Thoracic aorta (tissue), 2 donors: ENCODE data around the gene HES3. TPM values are rescaled to one million over a fixed set of nuclear protein-coding genes. Genes with fewer than 3 reads are reported as not detected.

ENCODE experiments used
- ATAC-seq: fragments of 150-250 bp; one replicate; pipeline ENCODE4 v1.8.0; 2017; ENCODE audit warnings: low read depth; ENCODE audit not compliant: insufficient number of reproducible peaks, low FRiP score
- DNase-seq: peaks from one replicate; pipeline ENCODE4 v3.0.0-alpha.2; 2020; ENCODE audit warnings: low spot score
- H3K27ac ChIP-seq, 2 donors: fragments of 200-600 bp; sonication (generic); 1 replicate in 1 of 2; 2 replicates in 1 of 2; pipeline ENCODE4 v1.5.1; 2016; ENCODE audit warnings: mild to moderate bottlenecking in 2 of 2, moderate library complexity in 2 of 2
- H3K27me3 ChIP-seq: fragments of 200-600 bp; sonication (generic); replicated peaks from 2 replicates; pipeline ENCODE4 v1.6.0; 2016; ENCODE audit warnings: mild to moderate bottlenecking; ENCODE audit not compliant: insufficient read depth
- H3K36me3 ChIP-seq: fragments of 200-600 bp; sonication (generic); one replicate; pipeline ENCODE4 v1.5.1; 2016
- H3K4me1 ChIP-seq, 2 donors: fragments of 200-600 bp; sonication (generic); 1 replicate in 1 of 2; 2 replicates in 1 of 2; pipeline versions ENCODE4 v1.5.1 to v1.6.0; 2016; ENCODE audit warnings: low read depth in 2 of 2, mild to moderate bottlenecking in 1 of 2; ENCODE audit not compliant: control insufficient read depth in 1 of 2
- H3K4me3 ChIP-seq: fragments of 200-600 bp; sonication (generic); 2 replicates; pipeline ENCODE4 v1.5.1; 2016; ENCODE audit warnings: mild to moderate bottlenecking
- H3K9me3 ChIP-seq: fragments of 200-600 bp; sonication (generic); 2 replicates; pipeline ENCODE4 v1.5.1; 2016
- total RNA-seq, 2 donors: library from RNA; depleted of rRNA; stranded (reverse); fragments of >200 nt; gene quantifications; one replicate each; pipeline versions ENCODE4 v1.1.0 to v1.2.3, GENCODE V29; 2016
- TF ChIP-seq, protein P1 (sequence below): fragments of 200-600 bp; sonication (generic); IDR thresholded peaks from one replicate; pipeline ENCODE4 v1.5.1; 2019; ENCODE audit warnings: antibody characterized with exemption

The HES3 gene
- total RNA-seq, 2 donors from 2014 or later, result not detected

DNA sequence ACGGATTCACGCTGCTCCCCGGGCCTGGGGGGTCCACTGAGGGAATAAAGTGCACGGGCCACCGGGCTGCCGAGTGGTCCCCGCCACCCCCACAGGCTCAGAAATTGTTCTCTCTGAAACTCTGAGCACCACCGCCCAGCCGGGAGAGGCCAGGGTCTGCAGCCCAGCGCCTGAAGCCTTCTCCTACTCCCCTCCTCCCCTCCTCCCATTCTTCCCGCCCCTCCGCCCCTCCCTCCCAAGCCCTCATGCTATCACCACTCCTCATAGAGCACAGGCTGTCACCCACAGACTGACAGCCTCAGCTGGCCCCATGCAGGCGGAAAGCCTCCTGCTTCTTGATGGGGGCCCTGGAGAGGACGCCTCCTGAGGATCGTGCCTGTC, 17.6 kb downstream of the HES3 start:
- H3K4me3 ChIP-seq, result peak overlapping the region; percentile 71
- no peaks in the 10 kb centered on the region for H3K9me3 ChIP-seq
- peaks cover 4% of the 10 kb centered on the region for H3K27me3 ChIP-seq
- H3K4me1 ChIP-seq, result peaks cover 0 to 23% of the 10 kb centered on the region in 2 donors
- ATAC-seq, result no peak
- TF ChIP-seq, protein P1, sequence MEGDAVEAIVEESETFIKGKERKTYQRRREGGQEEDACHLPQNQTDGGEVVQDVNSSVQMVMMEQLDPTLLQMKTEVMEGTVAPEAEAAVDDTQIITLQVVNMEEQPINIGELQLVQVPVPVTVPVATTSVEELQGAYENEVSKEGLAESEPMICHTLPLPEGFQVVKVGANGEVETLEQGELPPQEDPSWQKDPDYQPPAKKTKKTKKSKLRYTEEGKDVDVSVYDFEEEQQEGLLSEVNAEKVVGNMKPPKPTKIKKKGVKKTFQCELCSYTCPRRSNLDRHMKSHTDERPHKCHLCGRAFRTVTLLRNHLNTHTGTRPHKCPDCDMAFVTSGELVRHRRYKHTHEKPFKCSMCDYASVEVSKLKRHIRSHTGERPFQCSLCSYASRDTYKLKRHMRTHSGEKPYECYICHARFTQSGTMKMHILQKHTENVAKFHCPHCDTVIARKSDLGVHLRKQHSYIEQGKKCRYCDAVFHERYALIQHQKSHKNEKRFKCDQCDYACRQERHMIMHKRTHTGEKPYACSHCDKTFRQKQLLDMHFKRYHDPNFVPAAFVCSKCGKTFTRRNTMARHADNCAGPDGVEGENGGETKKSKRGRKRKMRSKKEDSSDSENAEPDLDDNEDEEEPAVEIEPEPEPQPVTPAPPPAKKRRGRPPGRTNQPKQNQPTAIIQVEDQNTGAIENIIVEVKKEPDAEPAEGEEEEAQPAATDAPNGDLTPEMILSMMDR, result no peak
- H3K27ac ChIP-seq, result no peak overlapping the region
- DNase-seq, result no peak
- H3K36me3 ChIP-seq, result no peaks in the 10 kb centered on the region

DNA sequence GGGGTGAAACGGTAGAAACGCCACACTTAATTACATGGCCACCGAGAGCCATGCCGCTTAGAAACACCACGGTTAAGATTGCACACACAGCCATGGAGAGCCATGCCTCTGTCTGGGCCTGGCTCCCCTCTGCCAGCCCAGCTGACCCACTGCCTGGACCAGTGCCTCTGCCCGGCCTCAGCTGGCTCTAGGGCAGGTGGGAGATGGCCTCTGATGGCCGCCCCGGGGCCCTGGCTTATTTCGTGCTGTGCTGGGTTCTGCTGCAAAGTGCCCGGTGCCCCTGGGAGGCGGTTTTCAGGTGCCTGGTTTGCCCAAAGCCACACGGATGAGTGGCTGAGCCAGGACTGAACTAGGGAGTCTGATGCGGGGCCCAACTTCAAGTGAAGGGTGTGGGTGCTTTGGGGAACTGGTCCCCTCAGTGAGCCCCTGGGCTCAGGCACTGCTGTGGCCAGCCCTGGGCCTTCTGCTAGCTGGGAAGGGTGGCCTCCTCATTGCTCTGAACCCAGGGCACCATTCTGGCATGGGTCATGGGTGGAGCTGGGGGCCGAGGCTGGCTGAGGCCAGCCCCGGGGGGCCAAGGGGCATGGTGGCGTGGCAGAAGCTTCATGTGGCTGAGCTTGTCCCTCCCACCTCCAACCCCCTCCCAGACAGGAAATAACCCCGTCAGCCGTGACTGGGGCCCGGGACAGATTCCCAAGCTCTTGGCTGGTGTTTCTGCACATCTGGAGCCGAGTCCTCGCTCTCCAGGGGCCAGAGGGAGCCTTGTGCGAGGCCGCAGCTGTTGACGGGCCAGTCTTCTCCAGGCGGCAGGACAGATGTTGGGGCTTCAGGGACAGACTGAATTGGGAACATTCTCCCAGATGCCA, 18.8 kb downstream of the HES3 start:
- Histone ChIP-seq H3K9me3 (no peaks in the 10 kb centered on the region), H3K27ac (no peak overlapping the region), H3K4me3 (no peak overlapping the region), H3K27me3 (peaks cover 4% of the 10 kb centered on the region), H3K36me3 (no peaks in the 10 kb centered on the region), H3K4me1 (peaks cover 0 to 23% of the 10 kb centered on the region in 2 donors)
- DNase-seq (no peak), ATAC-seq (no peak)
- TF ChIP-seq, protein P1, result no peak

DNA sequence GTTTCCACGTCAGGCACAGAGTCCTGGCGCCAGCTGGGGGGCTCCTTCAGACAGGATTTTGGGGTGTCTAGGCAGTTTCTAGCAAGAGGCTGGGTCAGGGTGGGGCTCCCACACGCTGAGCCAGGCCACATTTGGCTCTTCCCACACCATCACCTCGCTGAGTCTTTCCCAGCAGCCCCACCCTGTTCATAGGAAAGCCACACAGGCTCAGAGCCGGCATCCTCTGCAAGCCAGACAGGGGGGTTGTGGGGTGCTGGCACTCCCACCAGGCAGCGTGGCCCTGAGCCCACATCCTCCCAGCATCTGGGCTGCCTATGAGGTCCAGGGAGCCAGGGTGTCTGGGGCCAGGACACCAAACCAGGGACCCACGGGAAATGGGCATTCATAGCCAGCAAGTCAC, 19.7 kb downstream of the HES3 start:
- TF ChIP-seq, protein P1, result no peak
- H3K4me3 ChIP-seq, result no peak overlapping the region
- no peak overlapping the region for H3K27ac ChIP-seq
- no peaks in the 10 kb centered on the region for H3K36me3 ChIP-seq
- DNase-seq (no peak), ATAC-seq (no peak)
- peaks cover 0 to 23% of the 10 kb centered on the region in 2 donors for H3K4me1 ChIP-seq
- no peaks in the 10 kb centered on the region for H3K9me3 ChIP-seq
- peaks cover 4% of the 10 kb centered on the region for H3K27me3 ChIP-seq

DNA sequence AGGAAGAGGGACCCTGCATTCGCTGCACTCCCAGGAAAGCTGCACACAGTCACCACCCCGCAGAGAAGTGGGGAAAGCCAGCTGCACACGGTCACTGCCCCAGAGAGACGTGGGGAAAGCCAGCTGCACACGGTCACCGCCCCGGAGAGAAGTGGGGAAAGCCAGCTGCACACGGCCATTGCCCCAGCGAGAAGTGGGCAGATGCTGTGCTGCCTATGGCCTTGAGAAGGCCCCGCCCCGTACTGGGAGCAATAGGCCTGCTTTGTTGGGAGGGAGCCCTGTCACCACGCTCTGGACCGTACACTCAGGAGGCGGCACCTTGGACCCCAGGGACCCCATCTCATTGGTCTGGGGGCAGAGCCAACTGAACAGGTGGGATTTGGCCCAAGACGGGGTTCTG, 21.2 kb downstream of the HES3 start:
- Histone ChIP-seq H3K9me3 (no peaks in the 10 kb centered on the region), H3K27ac (no peak overlapping the region), H3K36me3 (no peaks in the 10 kb centered on the region), H3K4me1 (peaks cover 0 to 15% of the 10 kb centered on the region in 2 donors), H3K27me3 (peaks cover 4% of the 10 kb centered on the region), H3K4me3 (no peak overlapping the region)
- no peak for ATAC-seq
- TF ChIP-seq, protein P1, result no peak
- DNase-seq, result no peak

DNA sequence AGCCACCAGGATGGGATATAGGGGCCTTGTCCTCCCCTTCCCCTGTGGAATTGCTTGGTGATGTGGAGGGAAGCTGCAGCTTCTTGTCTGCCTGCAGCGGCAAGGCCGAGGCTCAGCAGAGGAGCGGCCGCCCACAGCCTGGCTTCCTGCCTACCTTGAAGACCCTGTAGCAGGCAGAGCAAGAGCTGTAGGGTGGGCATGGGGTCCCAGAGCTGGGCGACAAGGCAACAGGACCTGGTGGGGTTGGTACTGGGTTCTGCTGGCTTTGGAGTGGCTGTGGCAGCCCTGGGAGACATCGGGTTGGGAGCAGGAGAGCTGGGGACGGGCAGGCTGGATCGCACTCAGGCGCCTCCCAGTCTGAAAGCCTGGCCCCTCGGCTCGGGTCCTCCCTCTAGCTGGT, 22.7 kb downstream of the HES3 start:
- DNase-seq (no peak), ATAC-seq (no peak)
- TF ChIP-seq, protein P1, result no peak
- H3K27me3 ChIP-seq, result peaks cover 4% of the 10 kb centered on the region
- no peaks in the 10 kb centered on the region for H3K9me3 ChIP-seq
- H3K27ac ChIP-seq, result no peak overlapping the region
- peaks cover 0 to 8% of the 10 kb centered on the region in 2 donors for H3K4me1 ChIP-seq
- no peaks in the 10 kb centered on the region for H3K36me3 ChIP-seq
- no peak overlapping the region for H3K4me3 ChIP-seq
